ENCODE measurements around the gene CDNF.

Gene CDNF

GRCh38 chr10:14798636-14799035 lies 39.2 kb downstream of the CDNF start:
- DNase-seq (ENCODE audit: low read depth in 2 of 2) = no peak

- no peak for DNase-seq (ENCODE audit: low read depth in 2 of 2)
Measured at GRCh38 chr10:14787938-14788337, 49.9 kb downstream of the CDNF start.

DNA sequence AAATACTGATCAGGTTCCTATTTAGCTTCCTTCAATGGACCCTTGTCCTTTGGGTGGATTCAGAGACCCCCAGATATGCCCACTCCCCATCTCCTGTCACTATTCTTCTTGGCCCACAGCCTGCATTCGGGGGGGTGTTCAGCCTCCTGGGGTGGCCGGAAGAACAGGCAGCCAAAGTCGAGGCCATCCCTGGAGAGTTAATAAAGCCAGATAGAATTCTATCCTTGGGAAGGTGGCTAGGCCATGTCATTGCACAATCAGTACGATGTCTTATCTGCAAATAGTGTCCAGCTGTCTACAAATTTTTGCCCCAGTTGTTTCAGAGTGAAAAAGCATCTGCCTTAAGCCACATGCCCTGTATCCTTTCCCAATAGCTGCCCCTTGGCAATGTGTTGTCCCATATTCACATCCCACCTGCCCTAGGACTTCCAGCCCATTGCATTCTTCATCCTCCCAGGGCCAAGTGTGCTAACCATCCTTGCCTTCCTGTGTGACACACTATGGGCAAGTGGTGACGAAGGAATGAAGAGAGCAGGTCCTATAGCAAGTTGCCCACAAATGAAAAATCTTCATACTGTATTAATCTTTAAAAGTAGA lies 53.3 kb downstream of the CDNF start:
- DNase-seq (ENCODE audit: low read depth in 2 of 2) = no peak

DNA sequence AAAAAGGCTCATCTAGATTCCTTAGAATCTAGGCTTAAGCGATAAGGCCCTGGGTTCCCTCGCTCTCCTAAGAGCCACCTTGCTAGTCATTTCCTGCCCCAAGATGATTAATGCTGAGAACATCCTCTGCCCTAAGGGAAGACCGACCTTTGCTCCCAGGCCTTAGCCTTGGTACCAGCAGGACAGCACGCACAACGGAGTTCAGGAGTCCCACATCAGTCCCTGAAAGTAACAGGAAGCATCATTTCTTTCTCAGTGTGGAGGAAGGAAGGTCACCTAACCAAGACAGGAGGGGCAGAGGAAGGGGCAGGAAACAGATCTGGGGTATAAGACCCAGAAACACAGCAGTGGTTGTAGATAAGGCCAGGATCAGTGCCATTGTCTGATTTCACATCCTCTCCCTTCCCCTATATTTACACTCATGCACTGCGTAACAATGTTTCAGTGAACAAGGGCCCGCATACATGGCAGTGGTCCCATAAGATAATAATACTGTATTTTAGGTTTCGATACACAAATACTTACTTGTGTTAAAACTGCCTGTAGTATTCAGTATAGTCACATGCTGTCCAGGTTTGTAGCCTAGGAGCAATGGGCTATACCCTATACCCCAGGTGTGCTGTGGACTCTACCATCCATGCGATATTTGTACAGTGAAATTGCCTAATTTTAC lies 55.0 kb downstream of the CDNF start:
- no peak for DNase-seq (ENCODE audit: low read depth in 2 of 2)

DNA sequence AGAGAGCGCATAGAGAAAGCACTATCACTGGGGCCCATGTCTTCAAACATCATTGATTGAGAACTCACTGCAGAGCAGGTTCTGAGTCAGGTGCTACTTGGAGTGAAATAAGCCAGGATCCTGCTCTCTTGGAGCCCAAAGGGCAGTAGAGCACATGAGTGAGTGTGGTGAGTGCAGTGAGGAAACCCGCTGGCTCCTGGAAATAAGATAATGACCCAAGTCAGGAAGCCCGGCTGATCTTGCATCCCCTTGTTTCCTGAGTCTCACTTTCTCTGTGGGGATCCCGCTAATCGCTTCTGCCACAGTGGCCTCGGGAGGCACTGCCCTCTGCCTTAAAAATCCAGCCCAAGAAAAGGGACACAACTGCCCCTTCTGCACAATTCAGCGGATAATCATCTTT lies 56.1 kb downstream of the CDNF start:
- no peak for DNase-seq (ENCODE audit: low read depth in 2 of 2)

DNA sequence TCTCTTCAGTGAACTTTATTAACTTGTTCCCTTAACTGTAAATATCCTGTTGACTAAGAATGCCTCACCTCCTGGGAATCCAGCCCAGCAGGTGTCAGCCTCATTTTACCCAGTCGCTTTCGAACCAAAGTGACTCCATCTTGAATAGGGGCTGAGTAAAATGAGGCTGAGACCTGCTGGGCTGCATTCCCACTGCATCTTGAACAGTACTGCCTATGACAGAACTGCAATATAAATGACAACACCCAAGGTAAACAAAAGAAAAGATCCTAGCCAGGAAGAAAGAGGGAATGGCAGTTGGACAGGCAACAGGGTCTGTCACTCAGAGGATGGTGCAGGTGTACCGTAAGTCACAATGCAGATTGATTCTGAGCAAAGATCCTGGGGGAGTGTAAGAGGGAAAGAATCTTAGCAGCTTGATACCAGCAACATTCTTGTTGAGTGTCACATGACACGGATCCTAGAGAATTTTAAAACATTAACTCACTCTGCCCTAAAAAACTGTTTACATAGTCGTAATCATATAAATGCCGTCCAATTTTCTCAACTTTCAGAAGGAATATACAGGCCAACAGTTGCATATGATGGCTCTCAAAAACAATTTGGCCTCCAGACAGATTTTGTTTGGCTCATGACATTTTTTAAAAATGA lies 58.7 kb downstream of the CDNF start:
- DNase-seq (ENCODE audit: low read depth in 2 of 2) = no peak

DNA sequence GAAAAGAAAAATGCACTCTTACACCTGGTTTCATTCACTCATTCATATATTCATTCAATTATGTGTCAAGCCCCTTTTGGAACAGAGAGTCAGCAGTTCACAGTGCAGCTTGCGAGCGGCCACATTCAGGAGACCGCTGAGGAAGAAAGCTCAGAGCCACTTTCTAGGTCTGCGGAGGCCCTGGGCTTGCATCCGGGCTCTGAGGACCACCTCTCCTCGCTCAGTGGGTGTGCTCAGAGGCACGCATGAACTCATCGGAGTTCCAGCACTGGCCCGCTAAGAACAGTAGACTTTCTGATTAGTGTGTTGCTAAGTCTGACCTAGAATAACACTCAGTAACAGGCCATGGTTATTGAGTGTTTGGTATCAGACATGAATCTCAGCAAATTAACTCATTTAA lies 61.3 kb downstream of the CDNF start:
- DNase-seq (ENCODE audit: low read depth in 2 of 2) = no peak

DNA sequence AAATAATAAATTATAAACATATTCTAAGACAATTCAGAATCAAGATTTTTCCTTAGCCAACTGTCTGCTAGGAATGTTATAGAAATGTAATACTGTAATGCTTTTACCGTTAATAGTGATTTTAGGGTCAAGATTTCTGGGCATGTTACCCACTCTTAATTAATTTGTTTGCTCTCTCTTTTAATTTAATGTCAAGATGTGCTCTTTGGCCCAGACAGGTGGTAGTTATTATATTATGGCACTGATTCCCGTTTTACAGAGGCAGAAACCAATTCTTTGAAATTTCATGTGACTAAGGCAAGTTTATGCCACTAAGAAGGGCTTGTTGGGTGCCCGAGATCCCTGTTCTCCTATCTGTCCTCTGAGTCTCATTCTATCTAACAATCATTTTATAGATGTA lies 62.2 kb downstream of the CDNF start:
- DNase-seq (ENCODE audit: low read depth in 2 of 2) = no peak

DNA sequence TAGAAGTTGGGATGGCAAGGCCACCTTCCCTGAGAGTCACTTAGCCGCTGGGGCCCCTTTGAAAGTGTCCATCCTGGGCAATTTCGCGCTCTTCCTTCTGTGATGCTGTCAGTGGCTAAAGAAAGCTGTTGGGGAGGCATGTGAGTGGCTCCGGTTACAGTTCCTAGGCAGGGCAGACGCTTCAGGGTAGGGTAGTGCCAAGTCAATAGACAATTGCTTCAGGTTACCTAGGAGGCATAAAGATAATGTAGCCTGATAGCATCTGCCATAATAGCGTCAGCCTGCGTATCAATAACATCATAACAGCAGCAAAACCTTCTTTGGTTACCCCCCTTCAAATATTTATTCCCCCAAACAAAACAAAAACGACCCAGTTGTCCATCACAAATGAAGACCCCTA lies 63.0 kb downstream of the CDNF start, which contains the start of gene FAM107B:
Gene FAM107B, minus strand, starts transcription at position 101 of the 400 bp plus-strand sequence. CDS start 234 bp downstream, outside the sequence.
- DNase-seq (ENCODE audit: low read depth in 2 of 2) = no peak

- no peak for DNase-seq (ENCODE audit: low read depth in 2 of 2)
Measured at GRCh38 chr10:14774214-14774580, 63.6 kb downstream of the CDNF start.

DNA sequence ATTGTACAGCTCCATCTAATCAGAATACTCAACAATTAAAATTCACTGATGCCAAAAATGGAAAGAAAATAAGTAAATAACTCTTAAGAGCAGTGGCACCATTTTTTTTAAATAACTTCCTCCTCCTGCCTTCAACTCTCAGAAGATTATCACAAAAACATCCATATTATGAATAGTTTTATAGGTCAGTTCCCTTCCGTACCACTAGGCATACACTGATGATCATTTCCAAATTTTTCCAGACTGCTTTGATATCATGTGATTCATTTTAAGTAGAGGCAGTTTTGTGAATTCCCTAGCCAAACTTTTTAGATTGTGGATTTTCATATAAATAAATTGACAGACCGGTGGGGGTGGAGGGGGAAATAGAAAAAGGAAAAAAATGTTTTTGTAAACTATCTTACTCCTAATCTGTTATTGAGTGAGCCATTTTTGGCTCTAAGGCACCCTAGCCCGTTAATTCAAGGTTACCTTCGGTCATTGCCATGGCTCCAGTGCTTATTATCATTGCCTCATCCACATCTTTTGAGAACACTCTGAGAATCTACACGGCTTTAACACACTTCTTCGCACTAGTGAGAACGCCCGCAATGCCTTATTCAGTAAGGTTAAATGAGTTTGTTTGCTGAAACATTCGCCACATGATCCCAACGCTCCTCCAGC lies 64.2 kb downstream of the CDNF start:
- no peak for DNase-seq (ENCODE audit: low read depth in 2 of 2)

DNA sequence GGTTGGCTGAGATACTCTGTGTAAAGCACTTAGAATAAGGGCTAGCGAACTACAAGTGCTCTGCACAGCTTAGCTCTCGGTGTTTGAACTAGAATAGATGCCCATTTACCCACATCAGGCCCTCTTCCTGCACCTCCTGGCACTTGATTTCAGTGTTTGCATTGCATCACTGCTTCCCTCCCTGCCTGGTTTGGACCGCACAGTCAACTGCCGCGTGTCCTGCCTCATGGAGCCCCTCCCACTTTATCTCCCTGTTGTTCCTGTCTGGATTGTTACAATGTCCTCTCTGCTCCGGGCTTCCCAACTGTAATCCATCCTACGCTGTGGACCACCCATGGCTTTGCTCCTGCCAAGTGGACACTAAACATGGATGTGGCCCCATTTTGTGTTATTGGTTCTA lies 65.4 kb downstream of the CDNF start:
- DNase-seq (ENCODE audit: low read depth in 2 of 2) = no peak

GRCh38 chr10:14770927-14771326 lies 66.9 kb downstream of the CDNF start:
- no peak for DNase-seq (ENCODE audit: low read depth in 2 of 2)

All from stimulated activated CD8-positive, alpha-beta memory T cell treated with anti-CD3 and anti-CD28 coated beads, Interleukin-2, amount 100 ng/mL, for 48 hours (primary cell).